ENCODE results near the gene PTTG1IP.
"Not testable (repeated sequence)": the region's sequence is repeated elsewhere in the genome, so short reads cannot be mapped to it uniquely, and the experiment has no call there.

PTTG1IP gene

GRCh38 chr21:44845418-44846223, 27.9 kb downstream of the PTTG1IP start:
- DNase-seq (ENCODE audit: low spot score), result no peak

GRCh38 chr21:44844256-44844655, 29.2 kb downstream of the PTTG1IP start:
- no peak for DNase-seq (ENCODE audit: low spot score)

- no peak for DNase-seq (ENCODE audit: low spot score)
Measured at GRCh38 chr21:44842721-44843445, 30.6 kb downstream of the PTTG1IP start.

- DNase-seq (ENCODE audit: low spot score), result no peak
Measured at GRCh38 chr21:44842087-44842486, 31.4 kb downstream of the PTTG1IP start.

GRCh38 chr21:44840771-44841170, 32.7 kb downstream of the PTTG1IP start:
- DNase-seq (ENCODE audit: low spot score), result no peak

- no peak for DNase-seq (ENCODE audit: low spot score)
Measured at GRCh38 chr21:44838951-44839350, 34.5 kb downstream of the PTTG1IP start.

GRCh38 chr21:44838039-44838895, 35.2 kb downstream of the PTTG1IP start:
- no peak for DNase-seq (ENCODE audit: low spot score)

- DNase-seq (ENCODE audit: low spot score), result no peak
Measured at GRCh38 chr21:44837537-44837936, 36.0 kb downstream of the PTTG1IP start.

- no peak for DNase-seq (ENCODE audit: low spot score)
Measured at GRCh38 chr21:44836666-44837471, 36.6 kb downstream of the PTTG1IP start.

GRCh38 chr21:44836349-44836665, 37.2 kb downstream of the PTTG1IP start:
- DNase-seq (ENCODE audit: low spot score), result no peak

GRCh38 chr21:44835647-44835973, 37.9 kb downstream of the PTTG1IP start:
- DNase-seq (ENCODE audit: low spot score), result no peak

- DNase-seq (ENCODE audit: low spot score), result no peak
Measured at GRCh38 chr21:44834951-44835646, 38.4 kb downstream of the PTTG1IP start.

GRCh38 chr21:44834231-44834950, 39.1 kb downstream of the PTTG1IP start:
- DNase-seq (ENCODE audit: low spot score), result no peak

GRCh38 chr21:44833663-44834062, 39.8 kb downstream of the PTTG1IP start:
- DNase-seq (ENCODE audit: low spot score), result no peak

GRCh38 chr21:44832516-44833255, 40.8 kb downstream of the PTTG1IP start:
- not testable (repeated sequence) for DNase-seq (ENCODE audit: low spot score)

- DNase-seq (ENCODE audit: low spot score), result no peak
Measured at GRCh38 chr21:44831227-44831860, 42.1 kb downstream of the PTTG1IP start.

- no peak for DNase-seq (ENCODE audit: low spot score)
Measured at GRCh38 chr21:44829507-44830092, 43.9 kb downstream of the PTTG1IP start.

- DNase-seq (ENCODE audit: low spot score), result no peak
Measured at GRCh38 chr21:44828362-44829056, 45.0 kb downstream of the PTTG1IP start.

Data from left forelimb (tissue), 1 donor.